Subcutaneous adipose tissue (tissue), 4 donors: Measurements from ENCODE around the gene UGT1A8. TPM values are rescaled to one million over a fixed set of nuclear protein-coding genes. Genes with fewer than 3 reads are reported as not detected.

ENCODE experiments used
- total RNA-seq, 4 donors: library from RNA; depleted of rRNA; stranded (reverse); fragments of >200 nt; gene quantifications; one replicate each; pipeline ENCODE4 v1.1.0, GENCODE V29; 2016
- TF ChIP-seq, protein P1 (sequence below): fragments of 450-650 bp; IDR thresholded peaks from one replicate; pipeline ENCODE4 v1.5.1; 2016; ENCODE audit warnings: low read depth, mild to moderate bottlenecking, control low read depth, antibody characterized with exemption, moderate library complexity

UGT1A8 gene
- total RNA-seq, 4 donors from 2014 or later, result not detected

DNA sequence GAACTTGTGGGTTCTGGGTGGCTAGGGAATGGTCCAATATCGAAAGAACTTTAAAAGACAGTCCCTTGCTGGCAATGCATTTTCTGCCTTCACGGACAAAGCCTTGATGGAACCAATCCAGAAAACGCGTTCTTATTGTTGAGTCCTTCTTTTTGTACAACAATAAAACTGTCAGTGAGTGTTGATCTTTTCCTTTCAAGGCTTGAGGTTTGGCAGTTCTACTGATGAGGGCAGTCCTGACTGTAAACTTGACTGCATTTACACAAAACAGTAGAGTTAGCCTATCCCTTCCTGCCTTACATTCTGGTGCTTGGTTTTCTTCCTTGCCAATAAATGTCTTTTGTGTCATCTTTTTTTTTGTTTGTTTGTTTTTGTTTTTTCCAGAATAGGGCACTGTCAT lies 61.8 kb downstream of the UGT1A8 start:
- TF ChIP-seq, protein P1, sequence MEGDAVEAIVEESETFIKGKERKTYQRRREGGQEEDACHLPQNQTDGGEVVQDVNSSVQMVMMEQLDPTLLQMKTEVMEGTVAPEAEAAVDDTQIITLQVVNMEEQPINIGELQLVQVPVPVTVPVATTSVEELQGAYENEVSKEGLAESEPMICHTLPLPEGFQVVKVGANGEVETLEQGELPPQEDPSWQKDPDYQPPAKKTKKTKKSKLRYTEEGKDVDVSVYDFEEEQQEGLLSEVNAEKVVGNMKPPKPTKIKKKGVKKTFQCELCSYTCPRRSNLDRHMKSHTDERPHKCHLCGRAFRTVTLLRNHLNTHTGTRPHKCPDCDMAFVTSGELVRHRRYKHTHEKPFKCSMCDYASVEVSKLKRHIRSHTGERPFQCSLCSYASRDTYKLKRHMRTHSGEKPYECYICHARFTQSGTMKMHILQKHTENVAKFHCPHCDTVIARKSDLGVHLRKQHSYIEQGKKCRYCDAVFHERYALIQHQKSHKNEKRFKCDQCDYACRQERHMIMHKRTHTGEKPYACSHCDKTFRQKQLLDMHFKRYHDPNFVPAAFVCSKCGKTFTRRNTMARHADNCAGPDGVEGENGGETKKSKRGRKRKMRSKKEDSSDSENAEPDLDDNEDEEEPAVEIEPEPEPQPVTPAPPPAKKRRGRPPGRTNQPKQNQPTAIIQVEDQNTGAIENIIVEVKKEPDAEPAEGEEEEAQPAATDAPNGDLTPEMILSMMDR, result no peak

GRCh38 chr2:233680361-233681045 lies 63.1 kb downstream of the UGT1A8 start:
- TF ChIP-seq, protein P1, result no peak

GRCh38 chr2:233681521-233682099 lies 64.2 kb downstream of the UGT1A8 start, which contains the start of gene UGT1A7:
UGT1A7 (plus strand) TSS chr2:233681901; CDS start chr2:233681938, 37 bp downstream.
- TF ChIP-seq, protein P1, result no peak

DNA sequence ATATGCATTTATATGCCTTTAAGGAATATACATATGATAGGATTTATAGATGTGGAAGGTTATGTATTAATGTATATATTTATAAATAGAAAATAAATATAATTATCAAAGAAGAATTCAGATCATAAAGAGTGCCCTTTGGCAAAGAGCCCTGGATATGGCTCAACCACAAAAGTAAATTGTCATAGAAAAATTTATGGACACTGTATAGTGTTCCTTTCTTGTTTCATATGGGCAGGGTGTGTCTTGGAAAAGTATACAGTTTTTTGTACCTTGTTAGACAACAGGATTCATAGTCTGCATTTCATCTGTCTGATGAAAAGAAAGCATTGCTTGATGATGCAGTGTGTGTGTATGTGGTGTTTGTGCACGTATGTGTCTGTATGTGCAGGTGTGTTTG lies 67.2 kb downstream of the UGT1A8 start:
- TF ChIP-seq, protein P1, result no peak

DNA sequence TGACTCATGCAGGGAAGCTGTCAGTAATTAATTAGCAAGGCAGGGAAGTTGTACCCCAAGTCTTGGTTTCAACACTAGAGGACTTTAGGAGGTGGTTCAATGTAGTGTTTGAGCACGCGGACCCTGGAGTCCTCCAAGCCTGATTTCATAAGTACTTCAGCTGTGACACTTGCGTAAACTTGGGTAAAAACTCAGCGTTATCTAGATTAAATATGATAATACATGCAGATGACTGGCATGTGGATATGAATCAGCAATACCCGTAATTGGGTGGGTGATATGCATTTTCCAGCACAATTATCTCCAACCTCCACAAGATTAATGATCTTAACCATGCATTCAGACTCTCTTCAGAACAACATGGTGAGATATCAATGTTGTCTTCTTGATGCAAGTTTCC lies 69.5 kb downstream of the UGT1A8 start:
- TF ChIP-seq, protein P1, result no peak

DNA sequence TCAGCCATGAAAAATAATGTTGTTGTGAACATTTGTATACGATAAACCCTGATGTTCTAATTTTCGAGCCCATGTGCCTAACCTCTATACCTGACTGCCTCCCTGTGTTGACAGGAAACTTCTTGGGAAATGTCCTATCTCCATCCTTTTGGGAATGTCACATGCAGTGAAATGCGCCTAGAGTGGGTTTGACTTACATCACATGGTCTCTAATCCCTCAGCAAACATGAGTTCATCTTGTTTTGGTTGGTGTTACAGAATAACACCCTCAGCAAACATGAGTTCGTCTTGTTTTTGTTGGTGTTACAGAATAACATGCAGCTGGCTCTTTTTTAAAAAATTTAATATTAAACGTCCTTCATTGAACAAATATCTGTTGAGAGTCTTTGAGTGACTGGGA lies 70.9 kb downstream of the UGT1A8 start:
- TF ChIP-seq, protein P1, result no peak

DNA sequence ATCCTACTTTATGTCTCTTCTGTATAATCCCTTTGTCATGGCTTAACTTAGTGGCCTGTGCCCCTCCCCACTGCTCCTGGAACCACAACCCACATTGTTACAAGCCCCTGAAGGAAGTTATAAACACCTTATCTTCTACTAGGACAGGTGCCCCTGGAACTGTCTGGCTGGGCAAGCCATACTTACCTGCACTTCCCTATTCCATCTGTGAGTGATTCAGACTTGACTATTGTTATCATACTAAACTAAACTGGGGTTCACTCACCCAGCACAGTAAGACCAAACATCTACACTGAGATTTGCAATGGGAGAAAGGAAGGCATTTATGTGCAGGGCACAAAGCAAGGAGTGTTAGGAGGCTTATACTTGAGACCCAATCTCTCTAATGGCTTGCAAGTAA lies 71.6 kb downstream of the UGT1A8 start:
- TF ChIP-seq, protein P1, result no peak
